ENCODE data around the gene CPLANE2.
"Not testable (repeated sequence)": the region's sequence is repeated elsewhere in the genome, so short reads cannot be mapped to it uniquely, and the experiment has no call there.

CPLANE2 gene

GRCh38 chr1:16236511-16237342 lies at the start of gene CPLANE2:
Gene CPLANE2, minus strand, starts transcription at chr1:16237183. Its CDS starts 441 bp downstream, at chr1:16236742.
- FAIRE-seq (peak; percentile 51), DNase-seq (ENCODE audit: insufficient read length, low spot score) (peak; percentile 86)

GRCh38 chr1:16286122-16286521 lies 49.1 kb upstream of the CPLANE2 start:
- DNase-seq (ENCODE audit: insufficient read length, low spot score) = no peak
- FAIRE-seq = no peak

GRCh38 chr1:16281765-16282164 lies 44.8 kb upstream of the CPLANE2 start:
- DNase-seq (ENCODE audit: insufficient read length, low spot score) = no peak
- FAIRE-seq = no peak

- FAIRE-seq = no peak
These were observed 42.2 kb upstream of the CPLANE2 start for GRCh38 chr1:16279186-16279585.

GRCh38 chr1:16276302-16277030 lies 39.5 kb upstream of the CPLANE2 start:
- DNase-seq (ENCODE audit: insufficient read length, low spot score) (no peak), FAIRE-seq (no peak)

More at GRCh38 chr1:16279186-16279585, 42.2 kb upstream of the CPLANE2 start:
- no peak for DNase-seq (ENCODE audit: insufficient read length, low spot score)

GRCh38 chr1:16275591-16275990 lies 38.6 kb upstream of the CPLANE2 start:
- DNase-seq (ENCODE audit: insufficient read length, low spot score) = no peak
- no peak for FAIRE-seq

GRCh38 chr1:16267690-16268180 lies 30.8 kb upstream of the CPLANE2 start:
- DNase-seq (ENCODE audit: insufficient read length, low spot score) (no peak), FAIRE-seq (no peak)

- DNase-seq (ENCODE audit: insufficient read length, low spot score) (no peak), FAIRE-seq (no peak)
These were observed 29.6 kb upstream of the CPLANE2 start for GRCh38 chr1:16266411-16267118.

- DNase-seq (ENCODE audit: insufficient read length, low spot score) (no peak), FAIRE-seq (no peak)
These were observed 25.1 kb upstream of the CPLANE2 start for GRCh38 chr1:16262067-16262466.

- DNase-seq (ENCODE audit: insufficient read length, low spot score) (no peak), FAIRE-seq (no peak)
These were observed 23.8 kb upstream of the CPLANE2 start for GRCh38 chr1:16260814-16261213.

- FAIRE-seq (no peak), DNase-seq (ENCODE audit: insufficient read length, low spot score) (no peak)
These were observed 21.7 kb upstream of the CPLANE2 start for GRCh38 chr1:16258591-16259135.

GRCh38 chr1:16257968-16258367 lies 21.0 kb upstream of the CPLANE2 start:
- DNase-seq (ENCODE audit: insufficient read length, low spot score) (no peak), FAIRE-seq (no peak)

GRCh38 chr1:16257556-16257955 lies 20.6 kb upstream of the CPLANE2 start:
- DNase-seq (ENCODE audit: insufficient read length, low spot score); FAIRE-seq: not testable (repeated sequence)

- DNase-seq (ENCODE audit: insufficient read length, low spot score) (no peak), FAIRE-seq (no peak)
These were observed 19.5 kb upstream of the CPLANE2 start for GRCh38 chr1:16256478-16256877.

GRCh38 chr1:16254263-16254928 lies 17.4 kb upstream of the CPLANE2 start:
- no peak for FAIRE-seq
- no peak for DNase-seq (ENCODE audit: insufficient read length, low spot score)

- DNase-seq (ENCODE audit: insufficient read length, low spot score) (no peak), FAIRE-seq (no peak)
These were observed 16.4 kb upstream of the CPLANE2 start for GRCh38 chr1:16253332-16253922.

GRCh38 chr1:16252912-16253311 lies 15.9 kb upstream of the CPLANE2 start:
- no peak for FAIRE-seq
- no peak for DNase-seq (ENCODE audit: insufficient read length, low spot score)

- FAIRE-seq (no peak), DNase-seq (ENCODE audit: insufficient read length, low spot score) (no peak)
These were observed 14.4 kb upstream of the CPLANE2 start for GRCh38 chr1:16251381-16251780.

GRCh38 chr1:16250524-16251251 lies 13.7 kb upstream of the CPLANE2 start:
- FAIRE-seq = no peak
- no peak for DNase-seq (ENCODE audit: insufficient read length, low spot score)
